RWPE2 (cell line): ENCODE data around the gene GNG12.
A peak's percentile ranks its signal among the peaks of the same experiment; 100 is the strongest.

Experiments
- ATAC-seq: fragments of 200-7000 bp; cut with Tn5 transposase; 3 replicates; pipeline ENCODE4 v1.9.1; 2021; ENCODE audit warnings: low read depth
- DNase-seq: peaks from one replicate; pipeline ENCODE4 v3.0.0-alpha.2; 2020; ENCODE audit warnings: low spot score
- H3K27ac ChIP-seq: fragments of 450-650 bp; 2 replicates; pipeline ENCODE4 v1.5.1; 2017; ENCODE audit warnings: mild to moderate bottlenecking; ENCODE audit not compliant: poor library complexity, severe bottlenecking
- H3K27me3 ChIP-seq: fragments of 250-450 bp; sonication (Bioruptor Pico); 2 replicates; pipeline ENCODE4 v1.5.1; 2021; ENCODE audit warnings: mild to moderate bottlenecking, moderate library complexity; ENCODE audit not compliant: insufficient read depth, poor library complexity, severe bottlenecking
- H3K36me3 ChIP-seq: fragments of 250-450 bp; sonication (Bioruptor Pico); 2 replicates; pipeline ENCODE4 v1.5.1; 2020; ENCODE audit warnings: low read depth, mild to moderate bottlenecking, moderate library complexity
- H3K4me1 ChIP-seq: fragments of 250-450 bp; sonication (Bioruptor Pico); 2 replicates; pipeline ENCODE4 v1.5.1; 2021; ENCODE audit warnings: mild to moderate bottlenecking, moderate library complexity; ENCODE audit not compliant: insufficient read depth, poor library complexity, severe bottlenecking
- H3K4me3 ChIP-seq: fragments of 250-450 bp; sonication (Bioruptor Pico); 2 replicates; pipeline ENCODE4 v1.5.1; 2021; ENCODE audit warnings: mild to moderate bottlenecking, moderate library complexity; ENCODE audit not compliant: severe bottlenecking
- H3K9me3 ChIP-seq: fragments of 250-450 bp; sonication (Bioruptor Pico); 2 replicates; pipeline ENCODE4 v1.5.1; 2021; ENCODE audit warnings: mild to moderate bottlenecking, moderate library complexity; ENCODE audit not compliant: severe bottlenecking
- TF ChIP-seq, protein P1 (sequence below): fragments of 450-650 bp; IDR thresholded peaks from one replicate; pipeline ENCODE4 v1.5.1; 2017; ENCODE audit warnings: mild to moderate bottlenecking, moderate library complexity; ENCODE audit not compliant: poor library complexity, severe bottlenecking

GNG12 gene

DNA sequence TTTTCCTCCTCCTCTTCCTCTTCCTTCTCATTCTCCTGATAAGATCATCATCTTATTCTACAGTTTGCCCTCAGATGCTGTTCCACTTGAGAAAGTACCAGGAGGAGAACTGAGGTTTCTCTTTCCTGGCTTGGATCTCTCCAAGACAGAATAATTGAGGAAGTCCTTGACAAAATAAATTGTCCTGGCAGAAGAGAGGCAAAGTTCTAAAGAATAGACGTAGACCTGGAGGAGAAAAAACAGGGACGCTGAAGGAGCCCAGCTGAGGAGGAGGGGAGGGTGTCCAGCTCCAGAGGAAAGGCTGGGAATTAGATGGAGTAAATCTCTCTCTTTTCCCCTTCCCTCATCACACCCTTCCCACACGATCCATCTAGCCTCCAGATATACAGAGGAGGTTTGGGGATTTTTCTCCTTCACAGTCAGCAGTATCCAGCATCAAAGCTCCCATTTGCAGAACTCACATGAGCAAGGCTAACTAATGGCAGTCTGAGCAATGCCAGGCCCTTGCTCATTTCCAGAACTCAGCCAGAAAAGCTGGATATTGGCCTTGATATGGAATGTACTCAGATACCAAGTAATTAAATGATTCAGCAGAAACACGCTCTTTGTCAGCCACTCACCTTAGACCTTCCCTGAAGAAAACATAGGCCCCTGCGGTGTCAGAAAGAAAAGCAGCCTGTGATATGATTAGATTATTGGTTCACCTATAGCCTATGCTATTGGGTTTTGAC, 5.1 kb upstream of the GNG12 start:
- Histone ChIP-seq H3K27ac (peak overlapping the region; percentile 44), H3K4me1 (peaks cover 38% of the 10 kb centered on the region), H3K27me3 (no peaks in the 10 kb centered on the region), H3K36me3 (no peaks in the 10 kb centered on the region), H3K4me3 (no peak overlapping the region), H3K9me3 (no peaks in the 10 kb centered on the region)
- TF ChIP-seq, protein P1, sequence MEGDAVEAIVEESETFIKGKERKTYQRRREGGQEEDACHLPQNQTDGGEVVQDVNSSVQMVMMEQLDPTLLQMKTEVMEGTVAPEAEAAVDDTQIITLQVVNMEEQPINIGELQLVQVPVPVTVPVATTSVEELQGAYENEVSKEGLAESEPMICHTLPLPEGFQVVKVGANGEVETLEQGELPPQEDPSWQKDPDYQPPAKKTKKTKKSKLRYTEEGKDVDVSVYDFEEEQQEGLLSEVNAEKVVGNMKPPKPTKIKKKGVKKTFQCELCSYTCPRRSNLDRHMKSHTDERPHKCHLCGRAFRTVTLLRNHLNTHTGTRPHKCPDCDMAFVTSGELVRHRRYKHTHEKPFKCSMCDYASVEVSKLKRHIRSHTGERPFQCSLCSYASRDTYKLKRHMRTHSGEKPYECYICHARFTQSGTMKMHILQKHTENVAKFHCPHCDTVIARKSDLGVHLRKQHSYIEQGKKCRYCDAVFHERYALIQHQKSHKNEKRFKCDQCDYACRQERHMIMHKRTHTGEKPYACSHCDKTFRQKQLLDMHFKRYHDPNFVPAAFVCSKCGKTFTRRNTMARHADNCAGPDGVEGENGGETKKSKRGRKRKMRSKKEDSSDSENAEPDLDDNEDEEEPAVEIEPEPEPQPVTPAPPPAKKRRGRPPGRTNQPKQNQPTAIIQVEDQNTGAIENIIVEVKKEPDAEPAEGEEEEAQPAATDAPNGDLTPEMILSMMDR, result no peak
- DNase-seq (no peak), ATAC-seq (peak; percentile 15; the same call in 2 of the 3 replicates)

DNA sequence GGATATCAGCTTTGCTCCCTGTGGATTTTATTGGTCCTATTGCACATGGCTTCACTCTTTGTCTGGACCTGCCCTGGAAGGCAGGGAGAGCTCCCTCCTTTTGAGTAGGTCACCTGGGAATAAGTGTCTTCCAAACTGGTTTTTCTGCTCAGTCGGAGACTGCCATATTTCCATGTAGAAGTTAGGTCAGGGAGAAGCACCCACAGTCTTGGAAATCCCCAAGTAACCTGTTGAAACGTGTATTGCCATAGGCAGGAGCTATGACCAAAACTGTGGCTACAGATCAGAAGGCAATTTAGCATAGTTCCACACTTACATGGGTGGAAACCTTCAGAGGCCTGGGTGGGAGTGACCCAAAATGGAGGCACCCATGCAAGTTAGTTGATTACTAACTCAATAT, 3.5 kb upstream of the GNG12 start:
- H3K36me3 ChIP-seq, result no peaks in the 10 kb centered on the region
- H3K4me1 ChIP-seq, result peaks cover 38% of the 10 kb centered on the region
- H3K4me3 ChIP-seq, result no peak overlapping the region
- TF ChIP-seq, protein P1, result no peak
- no peaks in the 10 kb centered on the region for H3K27me3 ChIP-seq
- no peaks in the 10 kb centered on the region for H3K9me3 ChIP-seq
- ATAC-seq, result peak; percentile 4; the same call in 1 of the 3 replicates
- no peak for DNase-seq
- peak overlapping the region; percentile 20 for H3K27ac ChIP-seq

GRCh38 chr1:67835663-67836452, 2.6 kb upstream of the GNG12 start:
- Histone ChIP-seq H3K4me3 (no peak overlapping the region), H3K36me3 (no peaks in the 10 kb centered on the region), H3K9me3 (no peaks in the 10 kb centered on the region), H3K27ac (peak overlapping the region; percentile 20), H3K27me3 (no peaks in the 10 kb centered on the region), H3K4me1 (peaks cover 41% of the 10 kb centered on the region)
- no peak for DNase-seq
- TF ChIP-seq, protein P1, result no peak
- no peak for ATAC-seq

DNA sequence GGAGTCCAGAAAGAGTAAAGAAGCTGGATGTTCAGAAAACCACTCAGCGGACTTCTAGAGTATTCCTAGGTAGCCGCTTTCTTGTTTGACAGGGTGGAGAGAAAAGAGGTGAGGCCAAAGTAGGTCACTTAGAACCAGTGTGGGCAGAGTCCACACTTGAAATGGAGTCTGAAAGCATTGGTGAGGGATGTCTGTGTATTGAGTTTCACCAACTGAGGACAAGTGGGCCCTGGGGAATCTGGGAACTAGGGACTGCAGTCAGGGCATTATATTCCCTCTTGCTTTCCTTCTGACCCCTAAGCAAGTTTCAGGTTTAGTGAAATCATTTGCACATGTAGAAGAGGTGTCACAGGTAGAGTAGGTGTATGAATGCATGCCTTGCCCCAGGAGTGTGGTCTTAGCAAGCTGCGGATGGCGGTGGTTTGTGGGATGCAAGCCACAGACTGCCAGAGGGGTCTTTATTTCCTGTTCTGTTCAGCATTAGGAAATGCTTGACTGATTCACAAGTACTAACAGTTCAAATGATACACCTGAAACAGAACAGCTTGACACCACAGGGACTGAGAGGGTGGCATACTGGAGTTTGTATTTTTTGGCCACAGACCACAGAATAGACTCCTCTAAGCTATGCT, 1.1 kb upstream of the GNG12 start:
- DNase-seq (no peak), ATAC-seq (no peak)
- H3K27ac ChIP-seq, result peak overlapping the region; percentile 90
- peaks cover 35% of the 10 kb centered on the region for H3K4me1 ChIP-seq
- no peak overlapping the region for H3K4me3 ChIP-seq
- H3K36me3 ChIP-seq, result peaks cover 3% of the 10 kb centered on the region
- no peaks in the 10 kb centered on the region for H3K27me3 ChIP-seq
- no peaks in the 10 kb centered on the region for H3K9me3 ChIP-seq
- TF ChIP-seq, protein P1, result no peak
